CD4-positive, alpha-beta T cell treated with Interleukin-15 for 4 hours (primary cell): ENCODE measurements around the gene SBNO1.
"Not testable (repeated sequence)": the region's sequence is repeated elsewhere in the genome, so short reads cannot be mapped to it uniquely, and the experiment has no call there.

Source experiments
- DNase-seq: peaks from one replicate; pipeline ENCODE4 v3.0.0-alpha.2; 2020; ENCODE audit warnings: low spot score

The SBNO1 gene

GRCh38 chr12:123364532-123365024, at the start of gene SBNO1:
Gene SBNO1 (minus strand): TSS chr12:123364847. CDS start chr12:123350441, 14,406 bp downstream.
- DNase-seq, result peak; percentile 90

- DNase-seq, result no peak
Observed at GRCh38 chr12:123410041-123410412, 45.4 kb upstream of the SBNO1 start.

GRCh38 chr12:123409284-123410040, 44.8 kb upstream of the SBNO1 start:
- not testable (repeated sequence) for DNase-seq

- DNase-seq, result not testable (repeated sequence)
Observed at GRCh38 chr12:123408619-123409018, 44.0 kb upstream of the SBNO1 start.

GRCh38 chr12:123407934-123408333, 43.3 kb upstream of the SBNO1 start:
- DNase-seq, result not testable (repeated sequence)

GRCh38 chr12:123407269-123407668, 42.6 kb upstream of the SBNO1 start:
- DNase-seq, result not testable (repeated sequence)

GRCh38 chr12:123404581-123404980, 39.9 kb upstream of the SBNO1 start:
- DNase-seq, result no peak

GRCh38 chr12:123401753-123402683, 37.4 kb upstream of the SBNO1 start:
- DNase-seq, result no peak

- no peak for DNase-seq
Observed at GRCh38 chr12:123399255-123399617, 34.6 kb upstream of the SBNO1 start.

GRCh38 chr12:123398550-123399254, 34.1 kb upstream of the SBNO1 start:
- no peak for DNase-seq

GRCh38 chr12:123398177-123398549, 33.5 kb upstream of the SBNO1 start:
- DNase-seq, result no peak

- no peak for DNase-seq
Observed at GRCh38 chr12:123397400-123397799, 32.8 kb upstream of the SBNO1 start.

GRCh38 chr12:123396954-123397353, 32.3 kb upstream of the SBNO1 start:
- DNase-seq, result no peak

GRCh38 chr12:123396543-123396942, 31.9 kb upstream of the SBNO1 start:
- no peak for DNase-seq

- no peak for DNase-seq
Observed at GRCh38 chr12:123395236-123395635, 30.6 kb upstream of the SBNO1 start.

- no peak for DNase-seq
Observed at GRCh38 chr12:123393747-123394146, 29.1 kb upstream of the SBNO1 start.

- DNase-seq, result no peak
Observed at GRCh38 chr12:123391546-123392343, 27.1 kb upstream of the SBNO1 start.

GRCh38 chr12:123390498-123391426, 26.1 kb upstream of the SBNO1 start:
- DNase-seq, result peak; percentile 9

GRCh38 chr12:123389560-123390351, 25.1 kb upstream of the SBNO1 start:
- no peak for DNase-seq
